ENCODE measurements around the gene TIGD2.

Gene TIGD2

GRCh38 chr4:89070041-89070440, 41.3 kb upstream of the TIGD2 start:
- H2AFZ ChIP-seq (ENCODE audit: low read depth), result no peak overlapping the region
- no peak overlapping the region for H3K4me2 ChIP-seq
- no peaks in the 10 kb centered on the region for H3K79me2 ChIP-seq (ENCODE audit: insufficient read depth, low read depth)
- no peak overlapping the region for H3K9ac ChIP-seq
- no peaks in the 10 kb centered on the region for H4K20me1 ChIP-seq (ENCODE audit: insufficient read depth)
- no peaks in the 10 kb centered on the region for H3K36me3 ChIP-seq (ENCODE audit: insufficient read depth)
- TF ChIP-seq CTCF (conservative IDR thresholded peaks at IDR 0.05; ENCODE audit: low read depth, low read length), result no peak
- no peak overlapping the region for H3K4me3 ChIP-seq (IDR thresholded peaks at IDR 0.05; ENCODE audit: insufficient read depth, low read depth, low read length)
- H3K27ac ChIP-seq, result no peak overlapping the region
- H3K4me1 ChIP-seq (ENCODE audit: low read depth, poor library complexity, severe bottlenecking), result no peaks in the 10 kb centered on the region
- no peaks in the 10 kb centered on the region for H3K27me3 ChIP-seq (ENCODE audit: insufficient read depth, low read depth)

- H4K20me1 ChIP-seq (ENCODE audit: insufficient read depth), result no peaks in the 10 kb centered on the region
- no peaks in the 10 kb centered on the region for H3K36me3 ChIP-seq (ENCODE audit: insufficient read depth)
- no peak overlapping the region for H3K27ac ChIP-seq
- no peak for TF ChIP-seq CTCF (conservative IDR thresholded peaks at IDR 0.05; ENCODE audit: low read depth, low read length)
- H3K4me3 ChIP-seq (IDR thresholded peaks at IDR 0.05; ENCODE audit: insufficient read depth, low read depth, low read length), result no peak overlapping the region
- H3K9ac ChIP-seq, result no peak overlapping the region
- no peaks in the 10 kb centered on the region for H3K27me3 ChIP-seq (ENCODE audit: insufficient read depth, low read depth)
- H3K79me2 ChIP-seq (ENCODE audit: insufficient read depth, low read depth), result no peaks in the 10 kb centered on the region
- no peak overlapping the region for H2AFZ ChIP-seq (ENCODE audit: low read depth)
- no peak overlapping the region for H3K4me2 ChIP-seq
- no peaks in the 10 kb centered on the region for H3K4me1 ChIP-seq (ENCODE audit: low read depth, poor library complexity, severe bottlenecking)
These were observed 40.0 kb upstream of the TIGD2 start for GRCh38 chr4:89071311-89071710.

- H3K4me1 ChIP-seq (ENCODE audit: low read depth, poor library complexity, severe bottlenecking), result no peaks in the 10 kb centered on the region
- no peak for TF ChIP-seq CTCF (conservative IDR thresholded peaks at IDR 0.05; ENCODE audit: low read depth, low read length)
- no peaks in the 10 kb centered on the region for H3K36me3 ChIP-seq (ENCODE audit: insufficient read depth)
- no peaks in the 10 kb centered on the region for H4K20me1 ChIP-seq (ENCODE audit: insufficient read depth)
- no peaks in the 10 kb centered on the region for H3K27me3 ChIP-seq (ENCODE audit: insufficient read depth, low read depth)
- H3K79me2 ChIP-seq (ENCODE audit: insufficient read depth, low read depth), result no peaks in the 10 kb centered on the region
- H2AFZ ChIP-seq (ENCODE audit: low read depth), result no peak overlapping the region
- no peak overlapping the region for H3K9ac ChIP-seq
- no peak overlapping the region for H3K27ac ChIP-seq
- H3K4me2 ChIP-seq, result no peak overlapping the region
- H3K4me3 ChIP-seq (IDR thresholded peaks at IDR 0.05; ENCODE audit: insufficient read depth, low read depth, low read length), result no peak overlapping the region
These were observed 38.4 kb upstream of the TIGD2 start for GRCh38 chr4:89072921-89073320.

GRCh38 chr4:89077761-89078160, 33.6 kb upstream of the TIGD2 start:
- H3K4me2 ChIP-seq, result no peak overlapping the region
- no peak overlapping the region for H2AFZ ChIP-seq (ENCODE audit: low read depth)
- no peaks in the 10 kb centered on the region for H3K79me2 ChIP-seq (ENCODE audit: insufficient read depth, low read depth)
- H3K36me3 ChIP-seq (ENCODE audit: insufficient read depth), result no peaks in the 10 kb centered on the region
- H3K27ac ChIP-seq, result no peak overlapping the region
- H3K4me1 ChIP-seq (ENCODE audit: low read depth, poor library complexity, severe bottlenecking), result peaks cover 12% of the 10 kb centered on the region
- H3K27me3 ChIP-seq (ENCODE audit: insufficient read depth, low read depth), result no peaks in the 10 kb centered on the region
- no peak overlapping the region for H3K4me3 ChIP-seq (IDR thresholded peaks at IDR 0.05; ENCODE audit: insufficient read depth, low read depth, low read length)
- no peaks in the 10 kb centered on the region for H4K20me1 ChIP-seq (ENCODE audit: insufficient read depth)
- no peak for TF ChIP-seq CTCF (conservative IDR thresholded peaks at IDR 0.05; ENCODE audit: low read depth, low read length)
- no peak overlapping the region for H3K9ac ChIP-seq

DNA sequence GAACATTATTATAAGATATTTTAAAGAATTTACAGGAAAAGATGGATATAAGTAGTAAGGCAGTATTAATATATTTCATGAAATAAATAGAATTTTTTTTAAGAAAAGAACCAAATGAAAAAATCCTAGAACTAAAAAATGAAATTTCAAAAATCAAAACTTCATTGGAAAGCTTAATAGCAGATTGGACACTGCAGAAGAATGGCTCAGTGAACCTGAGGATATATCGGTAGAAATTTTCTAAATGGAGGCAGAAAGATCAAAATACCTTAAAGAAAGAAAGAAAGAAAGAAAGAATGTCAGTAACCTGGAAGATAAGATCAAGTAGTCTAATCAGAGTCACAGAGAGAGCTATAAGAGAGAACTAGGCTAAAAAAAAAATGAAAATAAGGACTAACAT, 33.0 kb upstream of the TIGD2 start:
- Histone ChIP-seq H3K36me3 (ENCODE audit: insufficient read depth) (no peaks in the 10 kb centered on the region), H2AFZ (ENCODE audit: low read depth) (no peak overlapping the region), H3K9ac (no peak overlapping the region), H4K20me1 (ENCODE audit: insufficient read depth) (no peaks in the 10 kb centered on the region), H3K4me2 (no peak overlapping the region), H3K27ac (no peak overlapping the region), H3K4me3 (IDR thresholded peaks at IDR 0.05; ENCODE audit: insufficient read depth, low read depth, low read length) (no peak overlapping the region), H3K4me1 (ENCODE audit: low read depth, poor library complexity, severe bottlenecking) (peaks cover 12% of the 10 kb centered on the region), H3K27me3 (ENCODE audit: insufficient read depth, low read depth) (no peaks in the 10 kb centered on the region), H3K79me2 (ENCODE audit: insufficient read depth, low read depth) (no peaks in the 10 kb centered on the region)
- no peak for TF ChIP-seq CTCF (conservative IDR thresholded peaks at IDR 0.05; ENCODE audit: low read depth, low read length)

Data from KMS-11 (cell line).